ENCODE measurements around the gene PRDM16.

Gene PRDM16

DNA sequence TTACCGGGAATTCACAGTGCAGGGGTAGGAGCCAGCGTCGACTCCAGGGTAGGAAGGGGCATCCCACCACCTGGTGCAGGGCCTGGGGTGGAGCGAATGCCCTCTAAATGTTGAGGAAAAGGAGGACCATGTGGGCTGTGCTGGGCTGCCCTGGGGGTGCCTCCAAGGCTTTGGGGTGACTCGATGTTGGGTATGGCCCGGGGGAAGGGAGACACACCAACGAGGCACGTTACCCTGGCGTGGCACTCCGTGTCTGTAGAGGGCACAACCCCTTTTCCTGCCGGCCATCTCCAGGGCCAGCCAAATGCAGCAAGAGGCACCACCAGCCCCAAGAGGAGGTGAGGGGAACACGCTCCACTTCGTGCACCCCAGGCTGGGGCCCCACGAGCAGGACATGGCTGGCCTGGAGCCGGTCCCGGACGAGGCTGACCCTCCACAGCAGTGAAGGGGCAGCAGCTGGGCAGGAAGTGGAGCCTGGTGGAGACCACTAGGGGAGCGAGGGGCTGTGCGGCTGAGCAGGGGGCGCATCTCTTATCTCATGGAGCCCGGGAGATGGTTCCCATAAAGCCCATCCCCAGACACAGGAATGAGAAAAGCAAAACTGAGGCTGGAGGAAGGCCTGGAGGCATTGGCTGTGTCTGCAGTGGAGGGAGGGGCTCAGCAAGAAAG is 36.5 kb upstream of the PRDM16 start:
- no peak for DNase-seq (ENCODE audit: low read depth, low spot score)

DNA sequence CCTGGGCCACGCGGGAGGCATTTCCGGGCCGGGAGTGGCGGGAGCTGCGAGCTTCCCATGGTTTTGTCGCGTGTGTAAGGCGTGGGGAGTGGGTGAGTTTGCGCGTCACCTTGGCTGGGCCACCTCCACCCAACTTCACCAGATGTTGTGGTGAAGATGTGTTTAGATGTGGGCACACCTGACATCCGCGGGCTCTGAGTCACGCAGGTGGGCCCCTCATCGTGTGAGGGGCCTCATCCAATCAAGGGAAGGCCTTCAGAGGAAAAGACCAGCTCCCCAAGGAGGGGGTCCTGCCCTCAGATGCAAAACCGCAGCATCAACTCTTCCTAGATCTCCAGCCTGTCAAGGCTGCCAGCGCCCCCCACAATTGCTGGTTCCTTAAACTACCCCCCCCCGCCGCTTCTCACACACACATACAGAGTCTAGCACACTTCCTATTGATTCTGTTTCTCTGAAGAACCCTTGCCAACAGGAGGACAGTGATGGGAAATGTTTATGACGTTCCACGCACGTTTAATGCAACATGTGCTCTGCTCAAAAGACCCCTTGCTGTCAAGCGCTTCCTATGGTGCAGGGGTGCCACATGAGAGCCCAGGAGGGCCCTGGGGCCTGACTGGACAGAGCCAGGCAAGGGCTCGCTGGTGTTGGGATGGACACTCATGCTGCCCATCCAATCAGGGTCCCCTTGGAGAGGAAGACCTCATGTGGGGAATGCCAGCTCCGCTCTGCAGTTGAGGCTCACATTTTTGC is 35.8 kb upstream of the PRDM16 start:
- DNase-seq (ENCODE audit: low read depth, low spot score), result no peak

DNA sequence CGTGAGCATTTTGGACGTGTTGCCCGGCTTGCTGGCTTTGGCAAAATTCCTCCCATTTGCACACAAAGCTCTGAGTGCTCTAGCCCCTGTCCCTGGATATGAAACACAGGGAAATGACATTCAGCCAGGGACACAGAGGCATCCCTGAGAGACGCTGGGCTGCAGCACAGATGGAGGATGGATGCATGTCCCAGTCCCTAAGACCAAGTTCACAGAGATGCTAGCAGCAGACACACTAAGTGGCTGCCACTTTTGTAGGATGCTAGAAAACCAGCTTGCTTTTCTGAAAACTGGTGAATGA is 35.3 kb upstream of the PRDM16 start:
- no peak for DNase-seq (ENCODE audit: low read depth, low spot score)

DNA sequence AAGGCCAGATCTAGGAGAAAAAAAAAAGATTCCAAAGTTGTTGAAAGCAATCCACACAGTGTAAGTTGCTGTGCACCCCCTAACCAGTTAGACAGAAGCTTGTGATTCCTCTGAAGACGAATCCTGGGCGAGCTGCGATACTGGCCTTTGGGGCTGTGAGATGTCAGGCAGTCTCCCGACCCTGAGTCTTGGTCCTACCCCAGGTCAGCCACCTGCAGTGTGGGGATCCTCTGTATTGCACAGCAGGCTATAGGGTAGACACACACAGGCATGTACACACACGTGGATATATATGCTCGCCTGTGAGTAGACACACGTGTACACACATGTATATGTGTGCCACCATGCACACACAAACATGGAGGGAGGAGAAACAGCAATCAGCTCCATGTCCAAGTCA is 34.8 kb upstream of the PRDM16 start:
- no peak for DNase-seq (ENCODE audit: low read depth, low spot score)

DNA sequence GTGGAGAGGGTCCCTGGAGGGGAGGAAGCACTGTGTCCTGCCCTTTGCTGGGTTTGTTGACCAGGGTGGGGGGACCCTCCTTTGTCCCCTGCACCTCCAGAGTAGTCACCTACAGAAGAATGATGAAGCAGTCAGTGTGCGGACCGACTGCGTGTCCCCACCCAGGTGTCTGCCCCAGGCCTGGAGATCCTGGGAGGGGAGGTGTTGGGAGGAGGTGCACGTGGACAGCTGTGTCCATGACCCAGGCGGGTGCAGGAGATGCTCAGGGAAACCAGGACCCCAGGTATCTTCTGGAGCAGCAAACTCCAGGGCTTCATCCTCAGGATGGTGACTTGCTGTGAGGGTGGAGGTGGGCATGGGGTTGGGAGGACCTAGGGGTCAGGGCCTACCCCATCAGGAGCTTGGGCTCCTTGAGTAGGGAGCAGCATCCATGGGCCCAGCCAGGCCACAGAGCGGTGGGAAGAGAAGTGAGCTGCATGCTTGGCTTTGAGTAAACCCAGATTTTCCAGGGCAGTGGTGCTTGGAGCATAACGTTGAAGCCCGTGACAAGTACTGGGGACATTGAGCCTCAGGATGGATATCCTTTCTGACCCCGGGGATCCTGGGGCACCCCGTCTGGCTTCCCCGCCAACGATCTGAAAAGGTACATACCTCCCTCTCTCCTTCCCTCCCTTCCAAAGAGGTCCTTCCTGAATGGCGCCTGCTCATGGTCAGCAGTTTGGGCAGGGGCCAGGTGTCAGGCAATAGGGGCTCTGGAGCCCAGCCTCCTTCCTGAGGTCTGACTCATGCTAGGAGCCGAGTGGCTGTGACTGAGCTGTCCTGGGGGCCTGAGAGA is 34.1 kb upstream of the PRDM16 start:
- DNase-seq (ENCODE audit: low read depth, low spot score), result no peak

DNA sequence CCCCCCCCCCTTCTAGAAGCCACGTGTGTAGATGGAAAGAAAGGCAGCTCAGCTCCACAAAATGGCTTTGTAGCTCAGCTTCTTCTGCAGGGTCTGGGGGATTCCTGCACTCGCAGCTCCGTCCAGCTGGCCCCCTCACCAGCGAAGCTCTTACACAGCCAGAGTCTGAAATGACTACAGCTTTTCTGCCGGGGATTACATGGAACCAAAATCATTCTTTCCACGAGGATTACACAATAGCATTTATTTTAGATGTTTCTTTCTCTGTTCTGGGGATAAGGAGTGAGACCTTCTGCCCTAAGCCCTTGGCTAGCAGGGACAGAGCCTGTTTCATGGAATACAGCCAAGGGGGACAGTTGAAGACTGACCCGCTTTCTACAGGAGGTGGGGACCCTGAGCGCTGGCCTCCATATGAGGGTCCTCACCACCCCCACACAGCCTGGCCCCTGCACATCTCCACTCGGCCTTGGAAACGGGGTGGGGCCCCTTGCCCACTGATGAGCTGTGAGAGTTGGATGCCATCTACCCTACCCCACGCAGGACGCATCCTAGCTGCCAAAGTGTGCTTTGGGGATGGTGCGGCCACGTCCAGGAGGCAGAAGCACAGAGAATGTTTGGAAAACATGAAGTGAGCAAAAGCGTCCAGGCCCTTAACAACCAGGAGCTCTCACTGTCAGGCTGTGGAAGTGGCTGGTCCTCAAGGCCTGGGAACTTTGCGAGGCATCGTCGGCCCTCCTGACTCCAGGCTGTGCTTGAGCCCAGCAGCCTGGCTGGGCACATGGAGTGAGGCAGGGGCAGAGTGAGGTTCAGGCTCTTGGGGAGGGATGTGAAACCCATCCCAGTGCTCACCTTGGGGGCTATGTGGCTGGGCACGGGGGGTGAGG is 33.2 kb upstream of the PRDM16 start:
- DNase-seq (ENCODE audit: low read depth, low spot score), result no peak

DNA sequence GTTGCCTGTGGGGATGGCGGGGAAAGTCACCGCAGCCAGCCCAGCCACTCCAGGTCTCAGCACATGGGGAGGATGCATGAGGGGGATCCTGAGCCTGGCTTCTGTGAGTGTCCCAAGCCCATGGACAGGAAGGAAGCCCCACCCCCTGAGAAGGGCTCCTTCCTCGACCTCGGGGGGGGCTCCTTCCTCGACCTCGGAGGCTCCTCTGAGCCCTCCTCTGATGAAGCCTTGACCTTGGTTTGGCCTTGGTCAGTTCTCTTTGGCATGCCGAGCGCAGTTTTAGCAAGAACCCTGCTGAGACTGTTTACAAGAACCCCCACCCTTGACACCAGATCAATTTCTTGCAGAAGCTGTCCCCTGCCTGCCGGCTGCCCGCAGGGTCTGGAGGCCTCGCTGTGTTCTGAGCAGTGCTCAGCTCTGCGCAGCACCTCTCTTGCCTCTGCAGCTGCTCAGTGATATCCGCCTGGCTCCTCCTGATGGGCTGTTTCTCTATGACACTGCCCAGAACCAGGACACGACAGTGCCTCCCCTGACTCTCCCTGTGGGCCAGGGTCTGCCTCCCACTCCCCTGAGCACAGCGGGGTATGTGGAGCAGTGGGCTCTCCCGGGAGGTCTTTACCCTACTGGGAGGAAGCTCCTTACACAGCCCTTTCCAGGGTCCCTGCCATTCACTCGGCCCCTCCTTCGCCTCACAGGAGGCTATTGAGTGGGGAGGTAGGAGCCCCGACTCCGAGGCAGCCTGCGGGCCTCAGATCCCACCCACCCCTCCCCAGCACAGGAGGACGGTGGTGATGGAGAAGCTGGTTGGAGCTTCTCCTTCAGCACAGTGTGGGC is 32.3 kb upstream of the PRDM16 start:
- no peak for DNase-seq (ENCODE audit: low read depth, low spot score)

DNA sequence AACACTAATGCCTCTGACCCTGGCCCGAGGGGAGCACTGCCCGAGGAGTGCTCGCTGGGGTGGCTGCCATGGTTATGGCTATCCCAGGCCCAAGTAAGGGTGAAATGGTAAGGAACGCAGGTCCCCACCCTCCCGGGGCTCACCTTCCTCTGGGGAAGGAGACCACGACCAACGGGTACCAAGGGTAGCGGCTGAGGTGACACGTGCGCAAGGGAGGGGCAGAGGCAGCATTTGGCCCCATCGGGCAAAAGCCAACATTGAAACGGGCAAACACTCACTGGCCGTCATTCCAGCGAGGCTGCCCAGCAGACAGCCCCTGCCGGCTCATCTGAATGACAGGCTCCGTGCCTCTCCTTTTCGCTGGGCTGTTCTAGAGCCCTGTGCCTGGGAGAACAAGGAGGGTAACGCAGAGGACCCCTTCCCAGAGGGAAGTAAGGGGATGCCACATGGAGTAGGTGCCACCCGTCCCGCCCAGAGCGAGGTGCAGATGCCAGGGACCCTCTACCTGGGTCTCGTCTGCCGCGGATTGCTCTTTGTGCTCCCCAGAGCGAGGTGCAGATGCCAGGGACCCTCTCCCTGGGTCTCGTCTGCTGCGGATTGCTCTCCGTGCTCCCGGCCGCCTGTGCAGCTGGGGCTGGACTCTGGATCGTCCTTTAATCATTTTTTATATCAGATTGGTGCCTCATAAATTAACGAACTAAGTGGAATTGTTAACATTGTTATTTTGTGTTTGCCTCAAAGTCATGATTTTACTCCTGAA is 31.5 kb upstream of the PRDM16 start:
- no peak for DNase-seq (ENCODE audit: low read depth, low spot score)

DNA sequence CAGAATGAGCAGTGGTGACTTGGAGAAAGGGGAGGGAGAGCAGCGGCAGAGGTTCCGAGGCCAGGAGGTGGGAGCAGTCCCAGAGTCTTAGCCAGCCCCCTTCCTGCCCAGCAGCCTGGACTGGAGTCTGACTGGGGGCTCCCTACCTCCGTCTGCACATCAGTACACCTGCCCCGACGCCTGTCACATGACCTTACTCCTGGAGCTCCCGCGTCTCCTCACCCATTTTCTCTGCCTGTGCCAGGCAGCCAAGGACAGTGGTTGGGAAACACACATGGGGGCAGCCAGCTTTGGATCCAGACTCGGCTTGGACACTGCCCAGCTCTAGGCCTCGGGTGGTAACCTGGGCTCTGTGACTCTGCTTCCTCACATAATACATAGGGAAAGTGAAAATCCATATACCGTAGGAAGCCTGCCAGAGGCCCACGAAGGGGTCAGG is 30.9 kb upstream of the PRDM16 start:
- DNase-seq (ENCODE audit: low read depth, low spot score), result no peak

DNA sequence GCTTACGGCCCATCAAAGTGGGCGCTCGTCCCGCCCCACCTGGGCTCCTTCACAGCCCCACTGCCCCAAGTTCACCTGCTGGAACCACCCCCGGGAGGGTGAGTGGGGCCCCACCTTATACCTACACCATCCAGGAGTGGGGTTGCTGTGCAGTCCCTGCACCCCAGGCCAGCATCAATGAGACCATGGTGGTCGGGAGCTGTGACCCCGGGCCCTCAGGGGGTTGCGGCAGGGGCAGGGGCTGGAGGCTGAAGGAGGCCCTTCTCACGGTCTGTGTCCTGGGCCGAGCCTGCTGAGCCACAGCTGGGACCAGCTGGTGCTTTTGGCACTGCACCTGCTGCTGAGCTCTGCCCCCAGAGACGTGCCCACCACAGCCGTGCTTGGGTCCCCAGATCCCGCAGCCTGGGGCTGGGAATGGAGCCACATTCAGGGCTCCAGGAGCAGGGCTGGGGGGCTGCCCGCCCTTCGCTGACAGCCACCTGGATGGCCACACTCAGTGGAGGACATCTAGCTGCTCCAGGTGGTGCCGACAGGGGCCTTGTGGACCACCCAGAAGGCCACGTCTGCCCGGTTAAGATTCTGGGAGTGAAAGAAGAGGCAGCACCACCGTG is 30.3 kb upstream of the PRDM16 start:
- no peak for DNase-seq (ENCODE audit: low read depth, low spot score)

DNA sequence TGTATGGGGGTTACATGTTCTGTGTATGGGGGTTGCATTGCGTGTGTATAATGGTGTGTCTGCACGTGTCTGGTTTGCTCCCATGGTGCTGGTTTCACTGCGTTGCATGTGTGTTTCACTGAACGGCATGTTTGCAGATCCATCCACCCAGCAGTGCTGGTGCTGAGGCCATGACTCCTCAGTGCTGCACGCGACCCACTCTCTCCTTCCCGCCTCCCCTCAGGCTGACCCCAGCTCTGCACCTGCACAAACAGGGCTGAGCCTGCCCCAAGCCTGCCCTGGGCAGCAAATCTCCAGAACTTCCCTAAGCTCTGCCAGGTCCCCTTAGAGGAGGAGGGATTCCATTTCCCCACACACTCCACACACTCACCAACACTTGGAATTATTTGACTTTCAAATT is 29.0 kb upstream of the PRDM16 start:
- DNase-seq (ENCODE audit: low read depth, low spot score), result no peak

DNA sequence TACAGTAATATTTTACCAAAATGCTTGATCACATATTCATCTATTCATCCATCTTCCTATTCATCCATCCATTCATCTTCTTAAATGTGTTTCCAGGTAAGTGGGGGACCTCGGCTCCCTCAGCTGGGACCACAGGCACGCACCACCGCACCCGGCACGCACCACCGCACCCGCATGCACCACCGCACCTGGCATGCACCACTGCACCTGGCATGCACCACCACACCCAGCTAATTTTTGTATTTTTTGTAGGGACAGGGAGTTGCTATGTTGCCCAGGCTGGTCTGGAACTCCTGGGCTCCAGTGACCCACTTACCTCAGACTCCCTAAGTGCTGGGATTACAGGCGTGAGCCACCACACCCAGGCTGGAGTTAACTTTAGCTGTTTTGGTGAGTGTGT is 26.5 kb upstream of the PRDM16 start:
- DNase-seq (ENCODE audit: low read depth, low spot score), result no peak

DNA sequence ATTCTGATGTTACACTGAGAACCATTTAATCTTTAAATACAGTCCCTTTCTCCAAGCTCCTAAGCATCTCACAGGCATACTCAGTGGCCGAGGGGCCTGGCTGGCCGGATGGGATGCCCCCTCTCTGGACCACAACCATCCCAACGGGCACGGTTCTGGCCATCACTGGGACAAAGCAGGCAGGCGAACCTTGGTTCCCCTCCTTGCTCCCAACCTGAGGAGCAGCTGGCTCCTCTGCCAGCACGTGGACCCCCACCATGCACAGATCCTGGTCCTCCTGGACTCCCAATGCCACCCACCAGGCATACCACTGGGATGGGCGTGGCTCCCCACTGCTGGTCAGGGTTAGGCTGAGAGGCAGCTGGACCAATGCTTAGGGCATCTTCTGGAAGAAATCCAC is 19.8 kb upstream of the PRDM16 start:
- DNase-seq (ENCODE audit: low read depth, low spot score), result no peak

DNA sequence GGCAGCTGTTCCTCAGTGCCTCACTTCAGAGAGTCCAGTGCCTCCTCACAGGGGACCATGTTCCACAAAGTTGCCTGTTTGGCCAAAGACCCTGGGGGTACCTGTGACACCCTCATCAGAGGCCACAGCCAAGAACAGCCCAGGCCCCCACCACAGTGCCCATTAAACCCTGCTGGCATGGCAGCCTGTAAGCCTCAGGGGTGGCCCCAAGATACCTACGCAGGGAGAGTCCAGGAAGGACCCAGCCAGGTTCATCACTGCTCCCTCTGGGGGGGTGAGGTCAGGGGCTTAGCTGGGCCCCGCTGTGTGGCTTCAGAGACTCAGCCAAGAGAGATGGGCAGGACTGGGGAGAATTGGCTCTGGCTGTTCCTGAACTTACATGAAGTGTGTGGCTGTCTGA is 19.1 kb upstream of the PRDM16 start:
- DNase-seq (ENCODE audit: low read depth, low spot score), result no peak

DNA sequence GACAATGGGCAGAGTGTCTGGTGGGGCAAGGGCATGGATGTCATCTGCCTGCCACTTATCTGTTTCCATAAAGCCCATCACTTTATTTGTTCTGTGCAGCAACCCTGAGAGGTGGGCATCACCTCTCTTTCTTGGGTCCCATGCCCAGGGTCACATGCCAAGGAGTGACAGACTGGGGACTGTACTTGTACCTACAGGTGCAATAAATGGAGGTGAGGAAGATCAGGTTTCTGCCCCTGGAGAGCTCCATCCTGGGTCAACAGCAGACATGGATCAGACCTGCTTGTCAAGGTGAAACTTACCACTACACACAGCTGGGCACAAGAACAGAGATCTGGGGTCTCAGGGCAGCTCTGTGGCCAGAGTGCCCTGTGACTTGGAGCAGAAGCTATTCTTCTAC is 18.4 kb upstream of the PRDM16 start:
- DNase-seq (ENCODE audit: low read depth, low spot score), result no peak

DNA sequence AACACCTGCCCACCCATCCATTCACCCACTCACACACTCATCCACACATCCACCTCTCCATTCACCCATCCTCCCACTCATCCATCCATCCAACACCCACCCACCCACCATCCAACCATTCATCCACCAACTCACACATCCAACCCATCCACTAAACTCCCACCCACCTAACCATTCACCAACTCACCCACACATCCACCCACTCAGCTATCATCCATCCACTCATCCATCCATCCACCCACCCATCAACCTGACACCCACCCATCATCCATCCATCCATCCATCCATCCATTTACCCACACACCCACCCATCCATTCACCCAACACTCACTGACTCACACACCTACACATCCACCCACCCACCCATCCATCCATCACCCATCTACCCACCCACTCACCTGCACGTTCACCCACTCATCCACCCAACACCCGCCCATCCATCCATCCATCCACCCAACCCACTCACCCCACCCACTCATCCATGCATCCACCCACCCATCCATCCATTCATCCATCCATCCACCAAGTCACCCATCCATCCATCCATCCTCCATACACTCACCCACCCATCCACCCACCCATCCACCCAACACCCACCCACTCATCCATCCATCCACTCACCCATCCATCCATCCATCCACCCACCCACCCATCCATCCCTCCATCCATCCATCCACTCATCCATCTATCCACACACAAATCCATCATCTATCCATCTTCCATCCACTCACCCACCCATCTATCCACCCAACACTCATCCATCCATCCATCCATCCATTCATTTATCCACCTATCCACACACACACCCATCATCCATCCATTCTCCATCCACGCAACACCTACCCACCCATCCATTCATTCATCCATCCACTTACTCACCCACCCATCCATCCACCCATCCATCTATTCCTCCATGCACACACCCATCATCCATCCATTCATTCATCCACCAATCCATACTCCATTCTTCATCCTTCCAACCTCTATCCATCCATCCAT is 17.4 kb upstream of the PRDM16 start:
- no peak for DNase-seq (ENCODE audit: low read depth, low spot score)

DNA sequence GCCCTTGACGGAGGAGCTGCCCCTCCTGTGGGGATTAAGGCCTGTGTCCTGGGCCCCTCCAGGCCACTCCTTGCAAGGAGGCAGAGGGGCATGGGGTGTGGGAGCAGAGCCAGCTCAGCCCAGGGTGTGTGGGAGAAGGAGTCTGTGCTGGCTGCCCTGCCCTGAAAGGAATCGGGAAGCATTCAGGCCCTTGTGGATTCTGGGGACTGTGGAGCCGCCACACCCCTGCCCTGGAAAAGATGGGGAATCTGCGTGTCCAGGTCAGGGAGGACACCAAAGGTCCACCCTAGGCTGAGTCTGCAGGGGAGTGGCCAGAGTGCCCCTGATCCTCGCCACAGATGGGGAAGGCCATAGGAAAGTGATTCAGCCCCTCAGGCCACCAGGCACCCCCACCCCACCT is 16.5 kb upstream of the PRDM16 start:
- no peak for DNase-seq (ENCODE audit: low read depth, low spot score)

DNA sequence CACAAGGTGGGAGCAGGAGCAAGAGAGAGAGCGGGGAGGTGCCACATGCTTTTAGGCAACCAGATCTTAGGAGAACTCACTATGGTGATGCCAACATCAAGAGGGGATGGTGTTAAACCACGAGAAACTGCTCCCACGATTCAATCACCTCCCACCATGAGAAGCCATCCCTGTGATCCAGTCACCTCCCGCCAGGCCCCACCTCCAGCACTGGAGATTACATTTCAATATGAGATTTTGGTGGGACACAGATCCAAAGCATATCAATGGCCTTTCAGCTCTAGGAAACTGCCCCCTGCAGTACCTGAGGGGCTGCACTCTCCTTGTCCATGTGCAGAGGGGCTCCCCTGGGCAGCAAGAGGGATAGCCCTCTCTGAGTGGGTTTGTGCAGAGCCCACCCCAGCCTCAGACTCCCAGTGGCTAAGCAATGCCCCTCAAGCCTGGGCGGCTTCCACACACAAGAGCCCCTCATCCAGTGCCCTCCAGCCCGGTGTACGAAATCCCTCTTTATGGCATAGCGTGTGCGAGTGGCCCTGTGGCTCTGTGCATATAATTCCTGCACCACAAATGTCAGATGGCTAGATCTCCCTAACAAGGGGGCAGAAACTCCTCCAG is 15.5 kb upstream of the PRDM16 start:
- DNase-seq (ENCODE audit: low read depth, low spot score), result no peak
